ENCODE measurements around the gene WDR93.

The WDR93 gene

DNA sequence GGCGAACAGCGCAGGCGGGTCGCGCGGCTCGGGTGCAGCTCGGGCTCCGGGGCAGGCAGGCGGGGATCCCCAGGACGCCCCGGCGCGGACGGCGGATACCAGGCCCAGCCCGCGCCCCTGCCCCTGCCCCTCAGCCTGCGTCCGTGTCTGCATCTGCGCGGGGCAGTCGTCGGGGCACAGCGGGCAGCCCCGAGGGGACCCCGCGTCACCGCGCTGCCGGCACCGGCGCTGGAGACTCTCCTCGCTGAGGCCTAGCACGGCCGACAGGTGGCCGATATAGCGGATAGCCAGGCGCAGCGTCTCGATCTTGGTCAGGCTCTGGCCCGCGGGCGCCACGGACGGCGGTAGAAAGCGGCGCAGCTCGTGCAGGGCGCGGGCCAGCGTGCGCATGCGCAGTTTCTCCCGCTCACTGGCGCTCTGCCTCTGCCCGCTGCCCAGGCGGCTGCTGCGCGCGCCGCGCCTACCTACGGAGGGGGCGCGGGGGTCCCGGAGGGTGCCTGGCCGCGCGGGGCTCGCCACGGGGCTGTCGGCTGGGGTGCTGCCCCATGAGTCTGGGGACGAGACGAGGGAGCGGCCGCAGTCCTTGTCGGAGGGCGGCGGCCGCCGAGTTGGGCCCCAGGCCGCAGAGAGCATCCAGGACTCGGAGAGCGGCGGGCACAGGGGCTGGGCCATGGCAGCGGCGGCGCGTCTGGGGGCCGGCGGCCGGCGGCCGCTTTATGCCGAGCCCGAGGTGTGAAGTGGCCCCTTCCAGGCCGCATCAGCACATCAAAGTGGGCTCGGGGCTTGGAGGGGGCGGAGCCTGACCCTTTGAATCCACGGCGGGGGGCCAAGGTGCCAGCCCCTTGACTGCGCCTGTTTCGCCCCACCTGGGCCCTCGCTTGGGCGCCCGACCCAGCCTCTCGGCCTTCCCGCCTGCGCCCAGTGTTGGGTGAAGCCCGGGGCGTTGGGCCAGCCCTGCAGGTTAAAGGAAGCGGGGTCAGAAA lies 60.2 kb downstream of the WDR93 start, which contains the start of gene MESP1:
TSS of gene MESP1 (minus strand) at position 690 of the 983 bp plus-strand sequence. CDS start at position 672, 18 bp downstream.
- DNase-seq: peak; percentile 85

DNA sequence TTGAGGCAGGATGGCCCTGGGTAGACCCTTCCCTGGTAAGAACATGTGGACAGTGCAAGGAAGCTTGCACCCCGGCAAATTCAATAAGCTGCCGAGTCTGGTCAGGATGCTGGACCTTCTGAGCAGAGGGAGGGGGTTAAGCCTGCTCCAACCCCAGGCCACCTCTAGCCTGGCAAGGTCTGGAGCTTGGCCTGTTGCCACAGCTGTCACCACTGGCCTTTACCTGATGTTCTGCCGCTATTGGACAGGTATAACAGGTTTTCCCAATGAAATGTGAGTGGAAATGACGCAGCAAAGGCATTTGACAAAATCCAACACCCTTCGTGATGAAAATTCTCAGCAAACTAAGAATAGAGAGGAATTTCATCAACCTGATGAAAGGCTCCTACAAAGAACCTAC lies 61.1 kb downstream of the WDR93 start:
- no peak for DNase-seq

DNA sequence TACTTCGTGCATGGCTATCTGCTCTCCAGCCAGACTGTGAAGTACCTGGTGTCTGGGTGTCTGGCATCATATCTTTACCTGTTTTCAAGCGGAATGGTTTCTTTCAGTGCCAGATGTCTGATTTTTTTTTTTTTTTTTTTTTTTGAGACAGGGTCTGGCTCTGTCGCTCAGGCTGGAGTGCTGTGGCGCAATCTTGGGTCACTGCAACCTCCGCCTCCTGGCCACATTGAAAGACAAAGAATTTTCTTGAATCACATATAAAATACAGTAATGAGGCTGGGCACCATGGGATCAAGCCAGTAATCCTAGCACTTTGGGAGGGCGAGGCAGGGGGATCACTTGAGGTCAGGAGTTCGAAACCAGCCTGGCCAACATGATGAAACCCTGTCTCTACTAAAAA lies 63.2 kb downstream of the WDR93 start:
- DNase-seq: no peak

DNA sequence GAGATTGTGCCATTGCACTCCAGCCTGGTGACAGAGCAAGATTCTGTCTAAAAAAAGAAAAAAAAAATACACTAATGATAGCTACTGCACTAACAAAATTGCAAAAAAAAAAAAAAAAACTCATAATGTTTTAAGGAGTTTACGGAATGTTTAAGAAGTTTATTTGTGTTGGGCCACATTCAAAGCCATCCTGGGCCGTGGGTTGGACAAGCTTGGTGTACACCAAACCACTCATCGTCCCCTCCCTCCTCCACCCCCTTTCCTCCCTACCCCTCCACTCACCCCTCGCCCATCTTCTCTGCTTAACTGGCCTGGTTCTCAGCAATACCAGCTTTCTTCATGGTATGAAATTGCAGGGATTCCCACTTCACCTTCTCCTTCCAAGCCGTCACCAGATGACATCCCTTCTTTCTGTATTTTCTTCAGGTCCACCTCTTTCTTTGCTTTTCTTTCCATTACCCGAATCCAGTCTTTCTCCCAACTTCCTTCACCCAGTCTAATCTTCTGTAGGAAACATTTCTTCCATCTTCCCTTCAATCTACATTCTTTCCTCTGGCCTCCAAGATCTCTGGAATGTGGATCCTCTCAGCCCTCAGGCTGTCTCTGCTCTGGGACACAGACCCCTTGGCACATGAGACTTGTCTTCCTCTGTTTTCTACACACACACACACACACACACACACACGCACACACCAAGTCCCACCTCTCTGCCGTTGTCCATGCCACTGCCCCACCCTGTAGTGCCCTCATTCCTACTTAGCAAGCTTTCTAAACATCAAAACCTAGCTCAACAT lies 63.9 kb downstream of the WDR93 start:
- DNase-seq: no peak

DNA sequence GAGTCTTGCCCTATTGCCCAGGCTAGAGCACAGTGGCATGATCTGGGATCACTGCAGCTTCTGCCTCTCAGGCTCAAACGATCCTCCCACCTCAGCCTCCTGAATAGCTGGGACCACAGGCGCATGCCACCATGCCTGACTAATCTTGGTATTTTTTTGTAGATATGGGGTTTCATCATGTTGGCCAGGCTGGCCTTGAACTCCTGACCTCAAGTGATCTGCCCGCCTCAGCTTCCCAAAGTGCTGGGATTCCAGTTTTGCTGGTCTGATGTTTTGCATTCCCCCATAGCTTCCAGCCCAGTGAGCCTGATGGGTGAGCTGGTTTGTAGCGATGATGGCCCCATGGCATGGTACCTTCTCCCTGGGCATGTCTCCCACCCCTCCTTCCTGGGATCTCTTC lies 65.1 kb downstream of the WDR93 start:
- no peak for DNase-seq

DNA sequence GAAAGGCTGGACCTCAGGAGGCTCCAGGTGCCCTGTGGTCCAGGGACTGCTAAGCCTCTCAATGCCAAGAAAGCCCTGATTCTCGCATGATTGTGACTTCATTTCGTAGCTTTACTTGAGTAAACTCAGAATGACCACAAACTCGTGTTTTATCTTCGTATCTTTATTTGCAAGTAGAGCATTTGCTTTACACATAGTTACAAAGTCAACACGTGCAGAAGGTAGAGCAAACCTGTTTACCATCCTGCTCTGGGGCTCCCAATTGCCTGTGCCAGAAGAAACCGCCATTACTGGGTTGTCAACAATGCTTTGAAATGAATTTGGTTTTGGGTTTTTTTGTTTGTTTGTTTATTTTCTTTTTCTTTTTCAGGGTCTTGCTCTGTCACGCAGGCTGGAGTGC lies 66.3 kb downstream of the WDR93 start:
- DNase-seq: no peak

DNA sequence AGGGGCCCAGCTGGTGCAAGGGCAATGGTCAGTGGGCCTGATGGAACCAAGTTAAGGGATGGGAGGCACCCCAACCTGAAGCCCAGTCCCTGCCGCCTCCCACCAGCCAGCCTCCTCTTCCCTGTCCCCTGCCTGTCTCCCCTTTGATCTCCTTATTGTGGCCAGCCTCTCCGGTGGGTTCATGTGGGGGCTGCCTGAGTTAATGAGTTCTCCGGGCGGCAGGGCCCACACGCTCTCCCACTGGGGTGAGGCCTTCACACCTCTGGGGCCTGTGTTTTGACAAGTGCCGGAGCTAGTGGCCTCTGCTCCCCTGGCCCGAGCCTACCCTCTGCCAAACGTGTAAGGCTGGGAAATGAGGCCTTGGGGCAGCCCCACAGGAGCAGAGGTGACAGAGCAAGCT lies 67.7 kb downstream of the WDR93 start:
- DNase-seq: no peak

DNA sequence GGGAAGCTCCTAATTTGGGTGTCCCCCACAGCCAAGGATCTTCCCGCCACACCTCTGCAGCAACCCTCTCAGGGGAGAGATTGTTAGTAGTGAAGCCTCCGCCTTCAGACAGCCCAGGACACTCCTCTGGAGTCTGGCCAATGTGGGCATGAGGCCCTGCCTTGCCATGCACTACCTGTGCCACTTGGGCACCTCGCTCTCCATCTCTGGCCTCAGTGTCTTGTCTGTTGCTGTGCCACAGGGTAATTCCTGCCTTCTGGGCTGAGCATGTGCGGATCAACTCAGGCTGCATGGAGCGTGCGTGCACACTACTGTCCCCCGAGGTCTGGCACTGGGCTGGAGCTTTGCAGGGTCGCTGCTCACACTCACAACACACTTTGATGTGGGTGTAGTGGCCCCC lies 68.4 kb downstream of the WDR93 start:
- no peak for DNase-seq

DNA sequence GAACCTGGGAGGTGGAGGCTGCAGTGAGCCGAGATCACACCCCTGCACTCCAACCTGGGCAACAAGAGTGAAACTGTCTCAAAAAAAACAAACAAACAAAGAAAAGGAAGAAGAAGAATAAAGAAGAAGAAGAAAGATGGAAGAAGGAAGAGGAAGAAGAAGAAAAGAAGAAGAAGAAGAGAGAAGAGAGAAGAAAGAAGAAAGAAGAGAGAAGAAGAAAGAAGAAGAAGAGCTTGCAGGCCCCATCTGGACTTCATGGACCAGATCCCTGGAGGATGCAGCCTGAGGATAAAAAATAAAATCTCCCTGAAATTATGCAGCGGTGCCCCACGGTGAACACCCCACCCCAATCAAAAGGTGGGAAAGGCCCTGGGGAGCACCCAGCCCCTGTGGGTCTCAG lies 69.2 kb downstream of the WDR93 start:
- DNase-seq: no peak

DNA sequence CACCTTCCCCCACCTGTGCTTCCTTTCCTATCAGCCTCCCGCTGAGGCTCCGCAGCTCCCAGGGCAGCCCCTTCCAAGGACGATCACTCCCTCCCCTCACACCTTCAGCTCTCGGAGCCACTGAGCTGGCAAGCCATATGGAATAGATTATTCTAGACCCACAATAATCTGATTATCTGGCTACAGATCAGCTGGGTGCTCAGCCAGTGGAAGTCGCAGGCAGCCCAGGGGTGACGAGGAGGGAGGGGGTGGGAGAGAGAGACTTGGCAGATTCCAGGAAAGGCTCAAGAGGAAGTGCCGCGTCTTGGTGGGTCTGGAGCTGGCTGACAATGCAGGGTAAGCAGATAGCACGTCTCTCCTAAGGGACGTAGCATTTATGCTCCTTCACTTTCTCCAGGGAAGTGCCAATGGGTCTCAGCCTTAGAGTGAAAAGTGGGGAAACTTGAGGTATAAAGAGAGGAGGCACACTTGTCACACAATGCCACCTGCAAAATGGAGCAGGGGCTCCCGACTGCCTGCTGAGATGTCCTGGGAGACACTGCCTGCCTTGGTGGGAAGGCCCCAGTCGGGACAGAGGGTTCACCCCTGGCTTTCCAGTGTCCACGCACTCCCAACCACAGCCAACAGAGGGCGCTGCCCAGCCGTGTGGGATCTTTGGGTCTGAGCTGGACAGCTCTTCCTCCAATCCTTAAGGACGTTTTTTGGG lies 69.8 kb downstream of the WDR93 start:
- peak; percentile 57 for DNase-seq

DNA sequence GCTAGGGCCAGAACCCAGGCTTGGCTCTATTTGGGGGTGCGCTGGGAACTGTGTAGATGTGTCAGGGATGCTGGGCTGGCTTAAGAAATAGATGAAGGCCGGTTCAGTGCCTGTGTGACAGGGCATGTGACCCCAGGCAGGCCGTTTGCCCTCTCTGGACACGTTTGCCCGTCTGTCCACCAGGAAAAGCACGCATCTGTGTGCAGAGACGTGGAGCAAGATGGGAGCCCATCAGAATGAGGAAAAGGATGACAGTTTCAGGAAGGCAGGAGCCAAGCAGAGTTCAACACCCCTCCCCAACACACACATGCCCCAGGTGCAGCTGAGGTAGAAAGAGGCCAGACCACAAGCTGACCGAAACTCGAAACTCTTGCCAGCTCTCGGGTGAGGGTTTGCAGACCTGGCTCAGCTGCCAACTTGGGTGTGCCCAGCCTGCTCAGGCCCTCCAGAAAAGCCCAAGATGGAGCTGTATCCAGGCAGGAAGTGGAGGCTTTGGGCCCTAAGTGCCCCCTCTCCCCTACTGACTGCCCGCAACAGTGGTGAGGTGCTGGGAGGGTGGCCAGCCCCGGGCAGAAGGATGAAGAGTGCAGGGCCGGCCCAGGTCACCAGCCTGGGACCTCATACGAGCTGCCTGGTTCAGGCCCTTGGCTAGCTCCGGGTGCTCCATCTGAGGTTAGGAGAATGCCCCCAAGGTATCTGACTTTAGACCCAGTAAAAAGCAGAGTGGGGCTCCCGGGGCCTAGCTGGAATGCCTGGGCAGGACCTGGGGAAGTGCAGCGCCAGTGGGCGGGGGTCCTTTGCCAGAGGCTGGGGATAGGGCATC lies 70.6 kb downstream of the WDR93 start:
- no peak for DNase-seq

DNA sequence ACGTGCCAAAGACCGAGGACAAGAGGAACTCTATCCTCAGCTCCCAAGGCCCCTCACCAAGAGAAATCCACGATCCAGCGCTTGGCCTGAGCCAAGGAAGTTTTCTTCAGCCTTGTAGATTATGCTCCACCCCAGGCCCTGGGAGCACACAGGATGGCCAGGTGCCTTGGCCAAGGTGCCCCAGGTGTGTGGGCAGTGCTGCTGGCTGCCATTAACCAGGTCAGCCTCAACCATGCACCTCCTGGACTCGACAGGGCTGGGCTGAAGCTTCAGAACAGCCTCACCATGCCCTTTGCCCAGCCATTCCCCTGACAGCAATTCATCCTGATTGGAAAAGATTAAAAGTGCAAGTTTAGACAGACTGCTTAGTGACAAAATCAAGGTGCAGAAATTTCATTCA lies 71.3 kb downstream of the WDR93 start:
- DNase-seq: no peak

DNA sequence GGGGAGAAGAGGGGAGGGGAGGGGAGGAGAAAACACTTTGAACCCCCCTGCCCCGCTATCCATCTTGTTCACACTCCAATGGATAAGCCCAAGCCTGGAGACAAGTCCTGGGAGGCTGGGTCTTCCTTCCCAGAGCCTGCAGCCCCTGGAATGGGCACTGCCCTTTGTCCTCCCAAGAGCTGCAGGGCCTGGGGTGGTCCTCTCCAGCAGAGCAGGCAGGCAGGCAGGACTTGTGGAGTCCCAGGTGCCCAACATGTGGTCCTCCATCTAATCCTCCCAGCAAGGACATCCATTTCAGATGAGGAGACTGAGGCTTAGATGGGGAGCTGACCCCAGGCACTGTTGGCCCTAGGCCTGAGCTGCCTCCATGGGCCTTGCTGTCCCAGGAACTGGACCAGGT lies 75.1 kb downstream of the WDR93 start:
- DNase-seq: no peak

DNA sequence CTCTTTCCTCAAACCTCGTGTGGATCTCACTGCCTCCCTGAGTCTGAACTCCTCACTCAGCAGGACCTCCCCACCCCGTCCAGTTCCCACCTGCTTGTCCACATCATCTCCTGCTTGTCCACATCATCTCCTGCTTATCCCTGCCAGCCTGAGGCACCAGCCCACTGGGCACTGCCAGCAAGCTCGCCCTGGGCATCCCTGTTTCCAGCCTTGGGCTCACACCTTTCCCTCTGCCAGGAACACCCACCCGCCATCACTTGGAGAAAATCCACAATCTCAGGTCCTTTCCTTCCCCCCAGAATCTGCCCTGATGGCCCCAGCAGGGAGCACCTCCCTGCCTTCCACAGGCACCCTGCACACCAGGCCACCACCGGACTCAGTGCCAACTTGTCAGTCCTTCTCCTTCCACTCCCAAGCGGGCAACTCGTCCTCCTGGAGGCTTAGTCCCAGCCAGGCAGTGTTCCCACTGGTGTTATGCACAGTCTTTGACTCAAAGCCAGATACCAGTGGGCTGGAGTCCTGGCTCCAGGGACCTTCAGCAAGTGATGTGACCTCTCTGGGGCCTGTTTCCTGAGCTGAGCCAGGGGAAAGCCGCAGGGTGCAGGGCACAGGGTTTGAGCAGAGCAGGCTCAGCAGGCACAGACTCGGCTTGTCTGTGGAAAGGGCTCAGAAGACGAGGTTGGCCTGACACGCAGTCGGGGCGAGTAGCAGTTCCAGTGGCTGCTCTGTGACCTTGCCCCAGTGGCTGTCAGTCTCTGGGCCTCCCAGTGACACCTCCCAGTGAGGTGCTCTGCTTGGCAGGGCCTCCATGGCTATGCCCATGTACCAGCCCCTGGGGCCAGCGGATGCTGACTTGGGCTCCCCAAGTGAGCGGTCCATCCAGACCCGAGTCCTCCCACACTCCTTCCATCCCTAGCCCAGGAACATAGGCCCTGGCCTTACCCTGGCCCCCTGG lies 76.0 kb downstream of the WDR93 start:
- DNase-seq: no peak

DNA sequence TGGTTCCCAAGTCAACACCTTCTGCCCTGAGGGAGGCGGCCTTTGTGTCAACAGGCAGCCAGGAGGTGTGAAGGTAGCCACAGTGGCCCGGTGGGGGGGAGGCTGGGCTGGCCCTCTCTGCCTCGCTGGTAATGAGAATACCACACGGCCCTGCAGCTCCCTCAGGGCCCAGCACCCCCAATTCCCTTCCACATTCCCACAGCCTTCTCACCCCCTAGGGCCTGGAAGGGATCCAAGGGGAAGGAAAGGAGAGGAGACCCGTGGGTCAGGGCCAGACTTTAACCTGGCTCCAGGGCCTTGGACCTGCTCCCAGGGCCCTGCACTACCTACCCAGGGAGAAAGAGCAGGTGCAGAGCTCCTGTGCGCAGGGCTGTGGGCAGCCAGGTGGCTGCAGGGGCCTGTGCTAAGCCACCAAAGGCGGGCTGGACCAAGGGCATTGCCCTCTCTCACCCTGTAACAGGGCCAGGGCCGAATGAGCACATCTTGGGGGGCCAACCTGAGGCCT lies 76.9 kb downstream of the WDR93 start:
- DNase-seq: no peak

DNA sequence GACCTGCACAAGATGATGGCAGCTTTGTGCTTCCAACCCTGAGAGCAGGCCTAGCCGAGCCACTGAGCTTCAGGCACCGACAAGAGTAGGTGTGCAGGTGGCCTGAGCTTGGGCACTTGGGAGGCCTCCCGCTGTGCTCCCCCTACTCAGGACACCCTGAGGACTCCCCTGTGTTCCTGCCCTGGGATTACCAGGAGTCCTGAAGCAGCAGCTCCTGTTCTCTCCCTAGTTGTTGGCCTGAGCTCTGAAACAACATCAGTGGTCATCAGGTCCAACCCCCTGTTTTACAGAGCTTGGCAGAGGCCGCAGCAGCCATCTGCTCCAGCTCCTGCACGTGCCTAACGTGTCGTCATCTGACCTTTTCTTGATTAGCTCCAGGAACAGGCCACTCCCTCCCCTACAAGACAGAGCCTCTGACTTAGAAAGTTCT lies 77.5 kb downstream of the WDR93 start:
- DNase-seq: no peak

DNA sequence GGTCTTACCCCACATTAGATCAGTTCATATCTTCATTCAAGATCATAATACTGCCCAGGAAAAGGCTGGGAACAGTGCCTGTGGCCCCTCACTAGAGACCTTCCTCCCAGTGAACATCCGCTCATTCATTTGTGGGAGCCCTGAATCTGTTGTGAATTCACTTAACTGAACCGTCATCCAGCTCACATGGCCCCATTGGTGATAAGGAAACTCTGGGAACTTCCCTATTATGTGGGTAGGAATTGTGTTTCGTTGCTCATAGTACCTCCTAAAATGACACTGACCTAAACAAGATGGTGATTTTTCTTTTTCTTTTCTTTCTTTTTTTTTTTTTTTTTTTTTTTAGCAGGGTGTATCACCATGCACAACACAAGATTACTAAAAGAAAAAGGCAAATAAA lies 78.8 kb downstream of the WDR93 start:
- DNase-seq: no peak

DNA sequence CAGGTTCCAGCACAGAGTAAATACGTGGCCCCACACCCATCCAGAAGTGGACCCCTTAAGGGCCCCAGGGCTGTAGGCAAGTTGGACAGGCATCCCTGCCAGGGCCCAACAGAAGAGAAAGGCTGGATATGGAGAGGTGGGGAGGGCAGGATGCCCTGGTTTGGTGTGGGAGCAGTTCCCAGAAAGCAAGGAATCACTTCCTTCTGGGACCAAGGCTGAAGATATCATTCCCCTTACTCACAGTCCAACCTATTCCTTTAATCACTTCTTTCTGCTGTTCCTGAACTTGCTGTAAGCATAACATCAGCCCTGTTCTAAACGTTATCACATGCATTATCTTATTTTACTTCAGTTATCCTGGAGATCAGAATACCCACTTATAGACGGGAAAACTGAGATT lies 79.4 kb downstream of the WDR93 start:
- DNase-seq: no peak

DNA sequence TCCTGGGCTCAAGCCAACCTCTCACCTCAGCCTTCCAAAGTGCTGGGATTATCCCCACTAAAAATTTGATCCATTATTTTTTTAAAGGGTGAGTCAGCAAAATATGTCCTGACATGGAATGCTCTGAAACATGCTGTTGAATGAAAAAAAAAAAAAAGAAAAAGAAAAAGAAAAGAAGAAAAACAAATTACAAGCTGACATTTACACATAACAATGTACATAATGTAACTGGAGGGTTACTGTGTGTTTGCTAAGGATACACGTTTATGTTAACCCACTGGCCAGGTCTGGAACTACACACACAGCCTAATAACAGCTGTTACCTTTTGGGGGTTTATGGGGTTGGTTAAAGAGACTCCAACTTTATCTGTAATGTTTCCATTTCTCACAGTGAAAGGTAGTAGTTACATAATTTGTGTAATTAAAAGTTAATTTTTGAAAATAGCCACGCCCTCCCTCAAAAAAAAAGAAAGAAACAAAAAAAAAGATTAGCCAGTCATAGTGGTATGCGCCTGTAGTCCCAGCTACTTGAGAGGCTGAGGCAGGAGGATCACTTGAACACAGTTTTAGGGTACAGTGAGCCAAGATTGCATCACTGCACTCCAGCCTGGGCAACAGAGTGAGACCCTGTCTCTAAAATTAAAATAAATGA lies 82.4 kb downstream of the WDR93 start:
- no peak for DNase-seq

DNA sequence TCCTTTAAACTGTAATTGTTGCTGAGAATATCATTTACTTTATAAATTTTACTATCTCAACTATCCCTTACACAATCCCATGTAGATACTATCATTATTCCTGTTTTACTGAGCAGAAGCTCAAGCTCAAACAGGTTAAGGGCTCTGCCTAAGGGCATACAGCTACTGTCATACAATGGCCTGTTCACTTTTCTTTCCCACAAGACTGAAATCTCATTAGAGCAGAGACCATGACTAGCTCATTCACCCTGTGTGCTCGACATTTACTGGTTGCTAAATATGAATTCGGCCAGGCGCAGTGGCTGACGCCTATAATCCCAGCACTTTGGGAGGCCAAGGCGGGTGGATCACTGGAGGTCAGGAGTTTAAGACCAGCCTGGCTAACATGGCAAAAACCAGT lies 83.9 kb downstream of the WDR93 start:
- no peak for DNase-seq
